ENCODE results near the gene BANP.

- no peak for TF ChIP-seq CTCF (IDR thresholded peaks at IDR 0.05)
- TF ChIP-seq POLR2AphosphoS5 (IDR thresholded peaks at IDR 0.05; ENCODE audit: low read depth, low read length), result no peak
- no peak for TF ChIP-seq TCF7L2 (IDR thresholded peaks at IDR 0.05; ENCODE audit: low read depth, low read length)
Measured at GRCh38 chr16:88103581-88104188, 152.5 kb downstream of the BANP start.
